HepG2 (cell line): Measurements from ENCODE around the gene STX7. TPM values are rescaled to one million over a fixed set of nuclear protein-coding genes. Genes with fewer than 3 reads are reported as not detected.

Source experiments
- ATAC-seq: fragments of 200-7000 bp; cut with Tn5 transposase; 3 replicates; pipeline ENCODE4 v1.9.1; 2020; ENCODE audit warnings: mild to moderate bottlenecking, moderate library complexity
- BruUV-seq: library from RNA; stranded (reverse); fragments of 400-500 nt; replicated peaks from 2 replicates; lab custom pipeline; 2021; lab: Mats Ljungman, UMichigan
- CTCF ChIA-PET: fragments of 300-600 bp; formaldehyde crosslinking; extraction: SDS; loops from one replicate; lab custom pipeline; 2021; ENCODE audit warnings: low total read pairs, inconsistent platforms, low intra/inter-chr PET ratio; lab: Yijun Ruan, JAX
- POLR2A ChIA-PET: fragments of 350-600 bp; sonication (Branson Sonifier 250); formaldehyde crosslinking; loops from one replicate; lab custom pipeline; 2020; ENCODE audit warnings: antibody characterized with exemption, inconsistent platforms; lab: Yijun Ruan, JAX
- DNase-seq: peaks from one replicate; pipeline ENCODE4 v3.0.0-alpha.2; 2015; ENCODE audit warnings: low spot score
- FAIRE-seq: peaks from 3 replicates; lab custom pipeline; 2011; peaks lifted over from hg19 to GRCh38; lab: Jason Lieb, UNC
- H2AFZ ChIP-seq: one replicate; pipeline ENCODE4 v1.6.1; 2011; ENCODE audit warnings: low read length, inconsistent platforms
- H3K27ac ChIP-seq: fragments of 300-600 bp; 3 replicates; pipeline ENCODE4 v1.8.0; 2011; ENCODE audit warnings: mixed run types, mild to moderate bottlenecking, mixed read lengths, low read length, inconsistent platforms; ENCODE audit not compliant: insufficient read depth; ENCODE audit errors: extremely low read length
- H3K27me3 ChIP-seq, 2 experiments: fragments of 200-600 bp in 1 of 2; 2 replicates in 1 of 2; 3 replicates in 1 of 2; pipeline versions ENCODE4 v1.6.0 to v1.8.0; 2011; ENCODE audit warnings: low read length in 2 of 2, mild to moderate bottlenecking in 2 of 2, moderate library complexity in 2 of 2, inconsistent platforms in 1 of 2; ENCODE audit not compliant: insufficient read depth in 2 of 2, control insufficient read depth in 1 of 2
- H3K36me3 ChIP-seq, 2 experiments: fragments of 200-600 bp in 1 of 2; replicated peaks in 1 of 2; 2 replicates in 1 of 2; 3 replicates in 1 of 2; pipeline versions ENCODE4 v1.5.1 to v1.8.0; 2011; ENCODE audit warnings: low read length in 2 of 2, inconsistent platforms in 1 of 2; ENCODE audit not compliant: insufficient read depth in 2 of 2, control insufficient read depth in 1 of 2
- H3K4me1 ChIP-seq: 2 replicates; pipeline ENCODE4 v1.5.1; 2012; ENCODE audit warnings: low read length, inconsistent platforms; ENCODE audit not compliant: insufficient read depth
- H3K4me2 ChIP-seq: 2 replicates; pipeline ENCODE4 v1.6.0; 2011; ENCODE audit warnings: low read depth, low read length, inconsistent platforms
- H3K4me3 ChIP-seq, 3 experiments: fragments of 200-600 bp in 1 of 3; sonication (generic), shearing (Covaris generic) in 1 of 3; replicated peaks in 1 of 3; 2 replicates each; pipeline ENCODE4 v1.5.1; 2011 to 2016; ENCODE audit warnings: low read length in 3 of 3, inconsistent platforms in 2 of 3, low read depth in 2 of 3, mild to moderate bottlenecking in 2 of 3, control low read depth in 1 of 3, mixed read lengths in 1 of 3; ENCODE audit not compliant: insufficient read depth in 1 of 3
- H3K79me2 ChIP-seq: one replicate; pipeline ENCODE4 v1.6.1; 2011; ENCODE audit warnings: low read length, inconsistent platforms; ENCODE audit not compliant: insufficient read depth
- H3K9ac ChIP-seq: 2 replicates; pipeline ENCODE4 v1.6.0; 2011; ENCODE audit warnings: mild to moderate bottlenecking, low read depth, low read length, inconsistent platforms; ENCODE audit not compliant: insufficient read depth
- H3K9me3 ChIP-seq: 2 replicates; pipeline ENCODE4 v1.5.1; 2012; ENCODE audit warnings: mild to moderate bottlenecking, low read length
- H4K20me1 ChIP-seq: 2 replicates; pipeline ENCODE4 v1.6.0; 2011; ENCODE audit warnings: inconsistent platforms, mild to moderate bottlenecking, low read length, moderate library complexity; ENCODE audit not compliant: insufficient read depth
- IRF1 ChIP-seq: sonication (generic); formaldehyde crosslinking; IDR thresholded peaks from 2 replicates; pipeline ENCODE4 v1.4.0; 2020; ENCODE audit warnings: low read depth, mild to moderate bottlenecking, missing genetic modification reagents
- KDM2A ChIP-seq: sonication (generic); formaldehyde crosslinking; IDR thresholded peaks from 2 replicates; pipeline ENCODE4 v1.4.0; 2020; ENCODE audit warnings: low read depth, missing genetic modification reagents, borderline replicate concordance
- POLR2AphosphoS2 ChIP-seq: IDR thresholded peaks from 2 replicates; pipeline ENCODE4 v1.6.1; 2011; ENCODE audit warnings: low read depth, low read length, improper control_type of control experiment
- PRPF4 ChIP-seq: fragments of 200-400 bp; formaldehyde crosslinking; IDR thresholded peaks from 2 replicates; pipeline ENCODE4 v1.6.1; 2016; ENCODE audit warnings: low read length, low read depth; ENCODE audit not compliant: poor library complexity, severe bottlenecking
- SALL2 ChIP-seq: sonication (generic); formaldehyde crosslinking; IDR thresholded peaks from 2 replicates; pipeline ENCODE4 v1.8.1; 2023; ENCODE audit warnings: mild to moderate bottlenecking, missing genetic modification reagents, inconsistent platforms
- SOX5 ChIP-seq: IDR thresholded peaks from 2 replicates; pipeline ENCODE4 v1.6.1; 2016; ENCODE audit warnings: borderline replicate concordance
- SRSF9 ChIP-seq: fragments of 200-400 bp; formaldehyde crosslinking; IDR thresholded peaks from 2 replicates; pipeline ENCODE4 v1.6.1; 2018; ENCODE audit warnings: borderline replicate concordance, mild to moderate bottlenecking, low read depth, low read length; ENCODE audit not compliant: insufficient read depth, poor library complexity, severe bottlenecking
- ZNF414 ChIP-seq: sonication (generic); formaldehyde crosslinking; IDR thresholded peaks from 2 replicates; pipeline ENCODE4 v1.5.0; 2020; ENCODE audit warnings: missing genetic modification reagents
- ZNF484 ChIP-seq: sonication (generic); formaldehyde crosslinking; IDR thresholded peaks from 2 replicates; pipeline ENCODE4 v1.5.1; 2020; ENCODE audit warnings: mild to moderate bottlenecking, low read depth, missing genetic modification reagents, borderline replicate concordance
- ZNF790 ChIP-seq: sonication (generic); formaldehyde crosslinking; IDR thresholded peaks from 2 replicates; pipeline ENCODE4 v1.8.0; 2022; ENCODE audit warnings: missing genetic modification reagents, mild to moderate bottlenecking, borderline replicate concordance
- ZSCAN12 ChIP-seq: sonication (generic); formaldehyde crosslinking; IDR thresholded peaks from 2 replicates; pipeline ENCODE4 v1.9.0; 2021; ENCODE audit warnings: mild to moderate bottlenecking, missing genetic modification reagents
- WGBS: methylation state at CpG from one replicate; pipeline ENCODE4 v1.1.6; 2017; ENCODE audit warnings: low lambda C conversion rate; 5-methylcytosine and 5-hydroxymethylcytosine counted together
- in situ Hi-C: cut with HindIII; loops from 2 replicates; pipeline ENCODE4 v1.10.0; 2017; ENCODE audit warnings: low pct_unique_long_range_greater_than_20kb; ENCODE audit not compliant: extremely low pct_ligation_motif_present
- intact Hi-C: fragments of 100-400 bp; cut with micrococcal nuclease; formaldehyde crosslinking; loops from one replicate; pipeline ENCODE4 v1.10.0; 2022; ENCODE audit not compliant: unreplicated experiment
- polyA plus RNA-seq, 8 experiments: library from polyadenylated mRNA; depleted of rRNA in 3 of 8; stranded (reverse) in 7 of 8; unstranded in 1 of 8; fragments of >200 nt; fragmentation: Illumina TruSeq in 4 of 8; extraction: Trizol in 4 of 8; gene quantifications; 2 replicates each; pipeline versions ENCODE4 v1.2.1 to v1.2.3, GENCODE V29; 2011 to 2016; ENCODE audit warnings: low read depth in 4 of 8, missing spikeins in 1 of 8, mixed read lengths in 1 of 8; ENCODE audit not compliant: insufficient read depth in 1 of 8
- total RNA-seq, 5 experiments: library from RNA; depleted of rRNA; stranded (reverse); fragments of >200 nt; fragmentation: Illumina TruSeq; extraction: Trizol; gene quantifications; 2 replicates each; pipeline ENCODE4 v1.2.3, GENCODE V29; 2016; ENCODE audit warnings: low read depth in 1 of 5

STX7 gene
- total and polyA plus RNA-seq, 2 of the 13 experiments (the other 11 are each of a cell fraction or from before 2014, with no cell fraction given), result 28.0 to 34.7 TPM

DNA sequence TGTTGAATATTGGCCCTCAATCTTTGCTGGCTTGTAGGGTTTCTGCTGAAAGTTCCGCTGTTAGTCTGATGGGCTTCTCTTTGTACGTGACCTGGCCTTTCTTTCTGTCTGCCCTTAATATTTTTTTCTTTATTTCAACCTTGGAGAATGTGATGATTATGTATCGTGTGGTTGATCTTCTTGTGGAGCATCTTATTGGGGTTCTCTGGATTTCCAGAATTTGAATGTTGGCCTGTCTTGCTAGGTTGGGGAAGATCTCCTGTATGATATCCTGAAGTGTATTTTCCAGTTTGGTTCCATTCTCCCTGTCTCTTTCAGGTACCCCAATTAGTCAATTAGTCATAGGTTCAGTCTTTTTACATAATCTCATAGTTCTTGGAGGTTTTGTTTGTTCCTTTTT is 89.1 kb downstream of the STX7 start:
- Histone ChIP-seq H3K79me2 (no peaks in the 10 kb centered on the region), H3K4me2 (no peak overlapping the region), H4K20me1 (no peaks in the 10 kb centered on the region), H3K9me3 (no peaks in the 10 kb centered on the region), H3K36me3 (no peaks in the 10 kb centered on the region), H3K4me1 (no peaks in the 10 kb centered on the region), H3K27me3 (no peaks in the 10 kb centered on the region), H3K4me3 (no peak overlapping the region), H3K27ac (no peak overlapping the region), H2AFZ (no peak overlapping the region), H3K9ac (no peak overlapping the region)
- intact Hi-C loops (no loop called here), in situ Hi-C loops (no loop called here)
- FAIRE-seq (no peak), DNase-seq (no peak), ATAC-seq (no peak)
- BruUV-seq, result no TSS peak
- ChIA-PET CTCF (no interaction called here), POLR2A (no interaction called here)
- TF ChIP-seq SOX5 (CRISPR knock-in tag), result no peak
- TF ChIP-seq SRSF9, result no peak
- no peak for TF ChIP-seq KDM2A (CRISPR knock-in tag)
- TF ChIP-seq POLR2AphosphoS2, result no peak
- 15% methylated on average over 3 of the region's 3 CpGs for WGBS

- BruUV-seq, result no TSS peak
- CTCF ChIA-PET, result no interaction called here
- no peaks in the 10 kb centered on the region for H3K36me3 ChIP-seq
- no peak overlapping the region for H2AFZ ChIP-seq
- no peak overlapping the region for H3K9ac ChIP-seq
- no peaks in the 10 kb centered on the region for H3K79me2 ChIP-seq
- DNase-seq (no peak), FAIRE-seq (no peak), ATAC-seq (no peak)
- no peaks in the 10 kb centered on the region for H4K20me1 ChIP-seq
- 17% methylated on average over 6 of the region's 6 CpGs for WGBS
- H3K27me3 ChIP-seq, result no peaks in the 10 kb centered on the region
- no peaks in the 10 kb centered on the region for H3K4me1 ChIP-seq
- no peaks in the 10 kb centered on the region for H3K9me3 ChIP-seq
- no peak overlapping the region for H3K27ac ChIP-seq
- intact Hi-C loops, result no loop called here
- in situ Hi-C loops, result no loop called here
- TF ChIP-seq ZNF790 (CRISPR knock-in tag) (no peak), PRPF4 (no peak), ZSCAN12 (no peak), ZNF414 (CRISPR knock-in tag) (no peak), SALL2 (CRISPR knock-in tag) (no peak), ZNF484 (no peak), IRF1 (CRISPR knock-in tag) (no peak)
- POLR2A ChIA-PET, result no interaction called here
- H3K4me2 ChIP-seq, result no peak overlapping the region
- no peak overlapping the region for H3K4me3 ChIP-seq
These were observed 94.5 kb downstream of the STX7 start for GRCh38 chr6:132418235-132418965.
